K562 (cell line): ENCODE measurements around the gene INTS6L. TPM values are rescaled to one million over a fixed set of nuclear protein-coding genes. Genes with fewer than 3 reads are reported as not detected.

Experiments
- FOXA3 ChIP-seq, 2 experiments: fragments of 450-650 bp in 1 of 2; sonication (generic) in 1 of 2; formaldehyde crosslinking; IDR thresholded peaks in 1 of 2; conservative IDR thresholded peaks in 1 of 2; 2 replicates each; pipeline versions ENCODE4 v1.4.0 to v1.8.0; 2020 to 2022; ENCODE audit warnings: mild to moderate bottlenecking in 2 of 2, missing genetic modification reagents in 1 of 2
- GATA2 ChIP-seq: sonication (generic); formaldehyde crosslinking; IDR thresholded peaks from 2 replicates; pipeline ENCODE4 v1.4.0; 2020; ENCODE audit warnings: mild to moderate bottlenecking, missing genetic modification reagents
- MGA ChIP-seq: fragments of 450-650 bp; IDR thresholded peaks from 2 replicates; pipeline ENCODE4 v1.6.1; 2016; ENCODE audit warnings: mild to moderate bottlenecking, moderate library complexity
- NONO ChIP-seq, 2 experiments: fragments of 200-400 bp in 1 of 2; fragments of 450-650 bp in 1 of 2; formaldehyde crosslinking in 1 of 2; IDR thresholded peaks; 2 replicates each; pipeline ENCODE4 v1.6.1; 2017; ENCODE audit warnings: low read depth in 2 of 2, mild to moderate bottlenecking in 2 of 2, moderate library complexity in 2 of 2, low read length in 1 of 2
- SETDB1 ChIP-seq: IDR thresholded peaks from one replicate; pipeline ENCODE4 v1.6.1; 2012; ENCODE audit warnings: low read length, control low read depth, inconsistent platforms
- TAF9B ChIP-seq: fragments of 450-650 bp; IDR thresholded peaks from 2 replicates; pipeline ENCODE4 v1.6.1; 2018; ENCODE audit warnings: mild to moderate bottlenecking; ENCODE audit not compliant: partially characterized antibody
- TCF7 ChIP-seq: sonication (generic); IDR thresholded peaks from 2 replicates; pipeline ENCODE4 v1.6.1; 2016; ENCODE audit warnings: antibody characterized with exemption, borderline replicate concordance
- TFAM ChIP-seq: fragments of 250-450 bp; sonication (Bioruptor Pico); conservative IDR thresholded peaks from 2 replicates; pipeline ENCODE4 v1.5.0; 2021; ENCODE audit warnings: mild to moderate bottlenecking, moderate library complexity
- U2AF1 ChIP-seq: fragments of 200-400 bp; formaldehyde crosslinking; optimal IDR thresholded peaks from 2 replicates; pipeline ENCODE3; 2017; ENCODE audit warnings: mild to moderate bottlenecking, low read depth, low read length, moderate library complexity
- ZNF12 ChIP-seq: sonication (generic); formaldehyde crosslinking; IDR thresholded peaks from 2 replicates; pipeline ENCODE4 v1.4.0; 2020; ENCODE audit warnings: mild to moderate bottlenecking, missing genetic modification reagents
- ZNF282 ChIP-seq: sonication (generic); formaldehyde crosslinking; IDR thresholded peaks from 2 replicates; pipeline ENCODE4 v1.8.1; 2023; ENCODE audit warnings: missing genetic modification reagents
- ZNF444 ChIP-seq: fragments of 250-450 bp; sonication (Bioruptor Pico); IDR thresholded peaks from 2 replicates; pipeline ENCODE4 v1.4.0; 2020; ENCODE audit warnings: mild to moderate bottlenecking, moderate library complexity
- polyA plus RNA-seq, 8 experiments: library from polyadenylated mRNA; depleted of rRNA in 4 of 8; stranded (reverse) in 5 of 8; unstranded in 3 of 8; fragments of >200 nt; fragmentation: Nextera tagmentation in 2 of 8; fragmentation: Illumina TruSeq in 1 of 8; extraction: Ambion mirVana in 2 of 8; extraction: Trizol in 1 of 8; gene quantifications; 2 replicates each; pipeline versions ENCODE4 v1.2.1 to v1.2.3, GENCODE V29; 2011 to 2014; ENCODE audit warnings: inconsistent platforms in 1 of 8, missing spikeins in 1 of 8
- total RNA-seq, 7 experiments: library from RNA; depleted of rRNA in 6 of 7; stranded (reverse); fragments of >200 nt in 6 of 7; fragmentation: Illumina TruSeq in 2 of 7; extraction: Trizol in 2 of 7; gene quantifications; 2 replicates each; pipeline versions ENCODE4 v1.2.1 to v1.2.3, GENCODE V29; 2011 to 2021; ENCODE audit warnings: low replicate concordance in 1 of 7
- TF ChIP-seq, protein P1 (sequence below): fragments of 150-350 bp; conservative IDR thresholded peaks from 2 replicates; pipeline ENCODE4 v1.6.1; 2014; ENCODE audit warnings: low read length

Gene INTS6L
- total and polyA plus RNA-seq, 9 of the 15 experiments (the other 6 are each of a cell fraction or from before 2014, with no cell fraction given) = 6.1 to 44.9 (median 21.9) TPM

GRCh38 chrX:135520553-135521404, at the start of gene INTS6L (continued):
- TF ChIP-seq ZNF444 (CRISPR knock-in tag) (no peak), FOXA3 (CRISPR knock-in tag; conservative IDR thresholded peaks at IDR 0.05 in 1 of 2, IDR thresholded peaks at IDR 0.05 in 1 of 2) (no peak), TCF7 (no peak), MGA (no peak), TFAM (CRISPR knock-in tag) (no peak), ZNF282 (CRISPR knock-in tag) (no peak), NONO (IDR thresholded peaks at IDR 0.05; ENCODE audit: low read depth in 2 of 2, low read length in 1 of 2) (no peak), TAF9B (peak; percentile 89), ZNF12 (no peak), GATA2 (no peak), SETDB1 (no peak), U2AF1 (no peak)
- TF ChIP-seq, protein P1, sequence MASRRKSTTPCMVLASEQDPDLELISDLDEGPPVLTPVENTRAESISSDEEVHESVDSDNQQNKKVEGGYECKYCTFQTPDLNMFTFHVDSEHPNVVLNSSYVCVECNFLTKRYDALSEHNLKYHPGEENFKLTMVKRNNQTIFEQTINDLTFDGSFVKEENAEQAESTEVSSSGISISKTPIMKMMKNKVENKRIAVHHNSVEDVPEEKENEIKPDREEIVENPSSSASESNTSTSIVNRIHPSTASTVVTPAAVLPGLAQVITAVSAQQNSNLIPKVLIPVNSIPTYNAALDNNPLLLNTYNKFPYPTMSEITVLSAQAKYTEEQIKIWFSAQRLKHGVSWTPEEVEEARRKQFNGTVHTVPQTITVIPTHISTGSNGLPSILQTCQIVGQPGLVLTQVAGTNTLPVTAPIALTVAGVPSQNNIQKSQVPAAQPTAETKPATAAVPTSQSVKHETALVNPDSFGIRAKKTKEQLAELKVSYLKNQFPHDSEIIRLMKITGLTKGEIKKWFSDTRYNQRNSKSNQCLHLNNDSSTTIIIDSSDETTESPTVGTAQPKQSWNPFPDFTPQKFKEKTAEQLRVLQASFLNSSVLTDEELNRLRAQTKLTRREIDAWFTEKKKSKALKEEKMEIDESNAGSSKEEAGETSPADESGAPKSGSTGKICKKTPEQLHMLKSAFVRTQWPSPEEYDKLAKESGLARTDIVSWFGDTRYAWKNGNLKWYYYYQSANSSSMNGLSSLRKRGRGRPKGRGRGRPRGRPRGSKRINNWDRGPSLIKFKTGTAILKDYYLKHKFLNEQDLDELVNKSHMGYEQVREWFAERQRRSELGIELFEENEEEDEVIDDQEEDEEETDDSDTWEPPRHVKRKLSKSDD = no peak
